ENCODE data around the gene LCE2A.

GRCh38 chr1:152737997-152738396 lies 39.9 kb downstream of the LCE2A start:
- no peak for TF ChIP-seq CTCF (IDR thresholded peaks at IDR 0.05)
- TF ChIP-seq EZH2 (IDR thresholded peaks at IDR 0.05): no peak

Data from neural progenitor cell (in vitro differentiated cells).